Keratinocyte (primary cell): ENCODE results near the gene SCN10A. TPM values are rescaled to one million over a fixed set of nuclear protein-coding genes. Genes with fewer than 3 reads are reported as not detected.

Source experiments
- DNase-seq: peaks from one replicate; pipeline ENCODE4 v3.0.0-alpha.2; 2011; ENCODE audit warnings: low read depth, missing footprints, low spot score
- FAIRE-seq: peaks from 2 replicates; lab custom pipeline; 2011; peaks lifted over from hg19 to GRCh38; lab: Jason Lieb, UNC
- H2AFZ ChIP-seq: 2 replicates; pipeline ENCODE4 v1.6.0; 2012; ENCODE audit warnings: low read length, control low read depth, inconsistent platforms; ENCODE audit not compliant: control insufficient read depth
- H3K27ac ChIP-seq: 2 replicates; pipeline ENCODE4 v1.5.1; 2011; ENCODE audit warnings: low read length; ENCODE audit not compliant: control insufficient read depth, insufficient read depth
- H3K27me3 ChIP-seq: 3 replicates; pipeline ENCODE4 v1.6.0; 2011; ENCODE audit warnings: low read length; ENCODE audit not compliant: control insufficient read depth, insufficient read depth; ENCODE audit errors: extremely low read depth
- H3K36me3 ChIP-seq, 2 experiments: 2 replicates in 1 of 2; 3 replicates in 1 of 2; pipeline ENCODE4 v1.5.1; 2011; ENCODE audit warnings: low read length in 2 of 2, mild to moderate bottlenecking in 1 of 2; ENCODE audit not compliant: control insufficient read depth in 2 of 2, insufficient read depth in 2 of 2; ENCODE audit errors: extremely low read depth in 1 of 2
- H3K4me1 ChIP-seq: 3 replicates; pipeline ENCODE4 v1.5.1; 2011; ENCODE audit warnings: low read length; ENCODE audit not compliant: control insufficient read depth, insufficient read depth; ENCODE audit errors: extremely low read depth
- H3K4me2 ChIP-seq: 3 replicates; pipeline ENCODE4 v1.6.0; 2011; ENCODE audit warnings: low read depth, low read length; ENCODE audit not compliant: control insufficient read depth, insufficient read depth; ENCODE audit errors: extremely low read depth
- H3K4me3 ChIP-seq, 3 experiments: fragments of 200-600 bp in 1 of 3; sonication (generic) in 1 of 3; 2 replicates in 2 of 3; 3 replicates in 1 of 3; pipeline ENCODE4 v1.5.1; 2011 to 2016; ENCODE audit warnings: low read length in 3 of 3, mild to moderate bottlenecking in 3 of 3, control low read depth in 2 of 3, inconsistent platforms in 1 of 3, low read depth in 1 of 3, mixed read lengths in 1 of 3, mixed run types in 1 of 3, moderate library complexity in 1 of 3; ENCODE audit not compliant: control insufficient read depth in 2 of 3, insufficient read depth in 2 of 3; ENCODE audit errors: extremely low read depth in 1 of 3
- H3K79me2 ChIP-seq: 2 replicates; pipeline ENCODE4 v1.6.0; 2012; ENCODE audit warnings: low read length; ENCODE audit not compliant: control insufficient read depth, insufficient read depth
- H3K9ac ChIP-seq: 3 replicates; pipeline ENCODE4 v1.6.0; 2011; ENCODE audit warnings: low read length; ENCODE audit not compliant: control insufficient read depth, insufficient read depth; ENCODE audit errors: extremely low read depth
- H3K9me1 ChIP-seq: 3 replicates; pipeline ENCODE4 v1.6.0; 2011; ENCODE audit warnings: low read length; ENCODE audit not compliant: control insufficient read depth, insufficient read depth; ENCODE audit errors: extremely low read depth
- H3K9me3 ChIP-seq: 2 replicates; pipeline ENCODE4 v1.5.1; 2012; ENCODE audit warnings: low read depth, low read length; ENCODE audit not compliant: control insufficient read depth
- H4K20me1 ChIP-seq: 3 replicates; pipeline ENCODE4 v1.6.0; 2011; ENCODE audit warnings: low read length; ENCODE audit not compliant: control insufficient read depth, insufficient read depth; ENCODE audit errors: extremely low read depth
- EZH2 ChIP-seq: IDR thresholded peaks from one replicate; pipeline ENCODE4 v1.6.1; 2012; ENCODE audit warnings: inconsistent platforms, mild to moderate bottlenecking, low read length, moderate library complexity
- dilution Hi-C: fragments of 300-500 bp; cut with MboI; formaldehyde crosslinking; loops from one replicate; pipeline ENCODE4 v1.7.0; 2020; ENCODE audit warnings: low sequenced_read_pairs; ENCODE audit not compliant: extremely low pct_ligation_motif_present
- polyA plus RNA-seq, 5 experiments: library from polyadenylated mRNA; depleted of rRNA in 3 of 5; stranded (reverse) in 3 of 5; stranded (forward) in 1 of 5; unstranded in 1 of 5; fragments of >200 nt; gene quantifications; 1 replicate in 1 of 5; 2 replicates in 3 of 5; 3 replicates in 1 of 5; pipeline versions ENCODE4 v1.2.1 to v1.2.3, GENCODE V29; 2011 to 2012; ENCODE audit warnings: missing spikeins in 2 of 5, low read depth in 1 of 5, low replicate concordance in 1 of 5
- TF ChIP-seq, protein P1 (sequence below), 3 experiments: IDR thresholded peaks in 1 of 3; conservative IDR thresholded peaks in 1 of 3; optimal IDR thresholded peaks in 1 of 3; 2 replicates in 2 of 3; 3 replicates in 1 of 3; pipeline versions ENCODE3 to v1.5.1; 2011; ENCODE audit warnings: low read length in 3 of 3, mild to moderate bottlenecking in 3 of 3, moderate library complexity in 2 of 3, control low read depth in 1 of 3, inconsistent platforms in 1 of 3; ENCODE audit not compliant: insufficient read depth in 2 of 3; ENCODE audit errors: extremely low read depth in 1 of 3

SCN10A gene
- polyA plus RNA-seq, 1 donor (not counting 4 experiments of a cell fraction or from before 2014, with no cell fraction given): not detected

DNA sequence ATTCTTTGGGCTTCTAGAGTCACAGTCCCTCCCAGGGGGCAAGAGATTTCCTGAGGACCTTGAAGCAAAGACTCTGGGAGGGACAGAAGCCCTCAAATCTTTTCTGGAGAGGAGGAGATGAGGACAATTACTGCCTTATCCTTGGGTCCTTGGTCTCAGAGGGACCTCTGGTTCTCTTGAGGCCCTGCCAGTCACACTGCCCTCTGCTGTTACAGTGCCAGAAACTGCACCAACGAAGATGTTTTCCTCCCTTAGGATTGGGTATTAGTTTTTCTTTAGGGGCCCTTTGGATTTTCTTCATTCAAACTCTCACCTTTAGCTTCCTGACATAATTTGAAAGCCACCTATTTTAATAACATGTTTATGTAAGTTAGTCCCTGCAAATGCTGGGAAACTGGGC is 108.3 kb downstream of the SCN10A start:
- no peak overlapping the region for H2AFZ ChIP-seq
- FAIRE-seq: no peak

GRCh38 chr3:38706961-38707360 is 109.1 kb downstream of the SCN10A start:
- FAIRE-seq (no peak), DNase-seq (no peak)
- no peak overlapping the region for H2AFZ ChIP-seq
- H3K9me3 ChIP-seq: no peaks in the 10 kb centered on the region
- no peak overlapping the region for H3K4me2 ChIP-seq
- H3K4me1 ChIP-seq: no peaks in the 10 kb centered on the region
- TF ChIP-seq, protein P1, sequence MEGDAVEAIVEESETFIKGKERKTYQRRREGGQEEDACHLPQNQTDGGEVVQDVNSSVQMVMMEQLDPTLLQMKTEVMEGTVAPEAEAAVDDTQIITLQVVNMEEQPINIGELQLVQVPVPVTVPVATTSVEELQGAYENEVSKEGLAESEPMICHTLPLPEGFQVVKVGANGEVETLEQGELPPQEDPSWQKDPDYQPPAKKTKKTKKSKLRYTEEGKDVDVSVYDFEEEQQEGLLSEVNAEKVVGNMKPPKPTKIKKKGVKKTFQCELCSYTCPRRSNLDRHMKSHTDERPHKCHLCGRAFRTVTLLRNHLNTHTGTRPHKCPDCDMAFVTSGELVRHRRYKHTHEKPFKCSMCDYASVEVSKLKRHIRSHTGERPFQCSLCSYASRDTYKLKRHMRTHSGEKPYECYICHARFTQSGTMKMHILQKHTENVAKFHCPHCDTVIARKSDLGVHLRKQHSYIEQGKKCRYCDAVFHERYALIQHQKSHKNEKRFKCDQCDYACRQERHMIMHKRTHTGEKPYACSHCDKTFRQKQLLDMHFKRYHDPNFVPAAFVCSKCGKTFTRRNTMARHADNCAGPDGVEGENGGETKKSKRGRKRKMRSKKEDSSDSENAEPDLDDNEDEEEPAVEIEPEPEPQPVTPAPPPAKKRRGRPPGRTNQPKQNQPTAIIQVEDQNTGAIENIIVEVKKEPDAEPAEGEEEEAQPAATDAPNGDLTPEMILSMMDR (optimal IDR thresholded peaks at IDR 0.05 in 1 of 3, IDR thresholded peaks at IDR 0.05 in 1 of 3, conservative IDR thresholded peaks at IDR 0.05 in 1 of 3; ENCODE audit: extremely low read depth in 1 of 3, insufficient read depth in 2 of 3, low read length in 3 of 3): no peak
- TF ChIP-seq EZH2: no peak
- no peak overlapping the region for H3K9ac ChIP-seq
- dilution Hi-C loops: no loop called here
- H3K36me3 ChIP-seq: no peaks in the 10 kb centered on the region
- no peaks in the 10 kb centered on the region for H4K20me1 ChIP-seq
- no peaks in the 10 kb centered on the region for H3K27me3 ChIP-seq
- H3K9me1 ChIP-seq: no peaks in the 10 kb centered on the region
- no peak overlapping the region for H3K4me3 ChIP-seq
- H3K79me2 ChIP-seq: no peaks in the 10 kb centered on the region
- H3K27ac ChIP-seq: no peak overlapping the region

More for the DNA sequence above, 108.3 kb downstream of the SCN10A start:
- TF ChIP-seq EZH2: no peak
- TF ChIP-seq, protein P1 (optimal IDR thresholded peaks at IDR 0.05 in 1 of 3, IDR thresholded peaks at IDR 0.05 in 1 of 3, conservative IDR thresholded peaks at IDR 0.05 in 1 of 3; ENCODE audit: extremely low read depth in 1 of 3, insufficient read depth in 2 of 3, low read length in 3 of 3): peak; percentile 40 to 67 (median 57)
- Histone ChIP-seq H4K20me1 (no peaks in the 10 kb centered on the region), H3K9ac (no peak overlapping the region), H3K27me3 (no peaks in the 10 kb centered on the region), H3K4me3 (no peak overlapping the region), H3K79me2 (no peaks in the 10 kb centered on the region), H3K4me1 (no peaks in the 10 kb centered on the region), H3K4me2 (no peak overlapping the region), H3K27ac (no peak overlapping the region), H3K9me1 (no peaks in the 10 kb centered on the region), H3K36me3 (no peaks in the 10 kb centered on the region), H3K9me3 (no peaks in the 10 kb centered on the region)
- DNase-seq: no peak
- dilution Hi-C loops: no loop called here
